ENCODE measurements around the gene GPR143.

The GPR143 gene

DNA sequence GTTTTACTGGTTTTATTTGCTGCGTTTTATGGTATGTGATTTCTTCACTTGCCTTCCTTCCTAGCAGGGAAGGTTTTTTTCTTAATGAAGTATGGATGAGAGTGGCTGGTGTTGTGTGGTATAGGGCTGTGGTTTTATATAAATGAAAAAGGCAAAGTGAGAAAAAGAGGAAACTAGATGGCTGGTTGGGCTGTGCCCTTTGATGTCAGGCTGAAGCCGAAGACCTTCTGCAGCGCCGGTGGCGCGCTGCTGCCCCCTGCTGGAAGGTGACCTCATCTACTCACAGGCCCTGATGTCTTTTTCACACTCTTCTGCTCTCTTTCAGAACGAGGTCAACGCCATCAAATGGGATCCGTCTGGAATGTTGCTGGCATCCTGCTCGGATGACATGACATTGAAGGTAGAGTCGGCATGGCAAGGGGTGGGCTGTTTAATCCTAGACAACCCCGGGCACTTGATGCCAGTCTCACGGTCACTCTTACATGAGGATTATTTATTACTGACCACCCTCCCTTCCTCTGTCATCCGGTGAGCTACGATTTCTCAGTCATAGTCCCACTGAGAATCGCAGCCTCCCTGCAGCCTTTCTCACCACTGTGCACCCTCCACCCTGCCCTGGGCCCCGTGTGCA lies 56.6 kb downstream of the GPR143 start (continued):
- TF ChIP-seq, protein P1, sequence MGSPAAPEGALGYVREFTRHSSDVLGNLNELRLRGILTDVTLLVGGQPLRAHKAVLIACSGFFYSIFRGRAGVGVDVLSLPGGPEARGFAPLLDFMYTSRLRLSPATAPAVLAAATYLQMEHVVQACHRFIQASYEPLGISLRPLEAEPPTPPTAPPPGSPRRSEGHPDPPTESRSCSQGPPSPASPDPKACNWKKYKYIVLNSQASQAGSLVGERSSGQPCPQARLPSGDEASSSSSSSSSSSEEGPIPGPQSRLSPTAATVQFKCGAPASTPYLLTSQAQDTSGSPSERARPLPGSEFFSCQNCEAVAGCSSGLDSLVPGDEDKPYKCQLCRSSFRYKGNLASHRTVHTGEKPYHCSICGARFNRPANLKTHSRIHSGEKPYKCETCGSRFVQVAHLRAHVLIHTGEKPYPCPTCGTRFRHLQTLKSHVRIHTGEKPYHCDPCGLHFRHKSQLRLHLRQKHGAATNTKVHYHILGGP (tag by site-specific recombination; IDR thresholded peaks at IDR 0.05) = no peak

DNA sequence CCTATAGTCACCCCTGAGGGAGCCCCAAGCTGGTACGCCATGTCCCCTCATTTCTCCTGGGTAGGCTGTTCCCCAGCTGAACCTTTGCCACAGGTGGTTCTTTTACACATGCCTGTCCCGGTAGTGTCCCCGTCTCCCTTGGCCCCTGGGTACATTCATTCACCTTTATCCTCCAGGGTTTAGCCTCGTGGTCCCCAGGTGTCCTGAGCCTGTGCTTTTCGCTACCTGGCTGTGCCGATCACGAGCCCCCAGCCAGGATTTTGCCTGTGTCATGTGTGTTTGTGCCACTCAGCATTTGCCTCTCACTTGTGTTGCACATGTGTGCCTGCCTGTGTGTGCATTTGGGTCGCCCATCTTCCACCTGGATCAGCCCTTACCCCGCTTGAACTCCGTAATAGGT lies 57.6 kb downstream of the GPR143 start:
- Histone ChIP-seq H3K4me3 (ENCODE audit: low read depth, low read length) (no peak overlapping the region), H3K27ac (ENCODE audit: extremely low read depth, low read depth, low read length) (no peak overlapping the region), H3K36me3 (ENCODE audit: control insufficient read depth in 2 of 2, insufficient read depth in 1 of 2, low read length in 2 of 2) (peaks cover 0 to 47% of the 10 kb centered on the region in 2 experiments; a peak in 2 of 3 replicates), H3K9me3 (ENCODE audit: control insufficient read depth, insufficient read depth, low read depth, low read length) (no peaks in the 10 kb centered on the region), H3K4me1 (ENCODE audit: control insufficient read depth, insufficient read depth, low read length) (no peaks in the 10 kb centered on the region)
- TF ChIP-seq ZNF16 (tag by site-specific recombination; IDR thresholded peaks at IDR 0.05; ENCODE audit: low read depth) = no peak
- TF ChIP-seq ZNF202 (tag by site-specific recombination; IDR thresholded peaks at IDR 0.05; ENCODE audit: borderline replicate concordance) = no peak
- TF ChIP-seq ZNF211 (tag by site-specific recombination; IDR thresholded peaks at IDR 0.05; ENCODE audit: low read depth) = no peak
- no peak for TF ChIP-seq ZNF561 (tag by site-specific recombination; IDR thresholded peaks at IDR 0.05; ENCODE audit: borderline replicate concordance)
- no peak for TF ChIP-seq HOXC10 (CRISPR knock-in tag; IDR thresholded peaks at IDR 0.05)
- no peak for TF ChIP-seq ZNF664 (tag by site-specific recombination; IDR thresholded peaks at IDR 0.05)
- TF ChIP-seq, protein P2, sequence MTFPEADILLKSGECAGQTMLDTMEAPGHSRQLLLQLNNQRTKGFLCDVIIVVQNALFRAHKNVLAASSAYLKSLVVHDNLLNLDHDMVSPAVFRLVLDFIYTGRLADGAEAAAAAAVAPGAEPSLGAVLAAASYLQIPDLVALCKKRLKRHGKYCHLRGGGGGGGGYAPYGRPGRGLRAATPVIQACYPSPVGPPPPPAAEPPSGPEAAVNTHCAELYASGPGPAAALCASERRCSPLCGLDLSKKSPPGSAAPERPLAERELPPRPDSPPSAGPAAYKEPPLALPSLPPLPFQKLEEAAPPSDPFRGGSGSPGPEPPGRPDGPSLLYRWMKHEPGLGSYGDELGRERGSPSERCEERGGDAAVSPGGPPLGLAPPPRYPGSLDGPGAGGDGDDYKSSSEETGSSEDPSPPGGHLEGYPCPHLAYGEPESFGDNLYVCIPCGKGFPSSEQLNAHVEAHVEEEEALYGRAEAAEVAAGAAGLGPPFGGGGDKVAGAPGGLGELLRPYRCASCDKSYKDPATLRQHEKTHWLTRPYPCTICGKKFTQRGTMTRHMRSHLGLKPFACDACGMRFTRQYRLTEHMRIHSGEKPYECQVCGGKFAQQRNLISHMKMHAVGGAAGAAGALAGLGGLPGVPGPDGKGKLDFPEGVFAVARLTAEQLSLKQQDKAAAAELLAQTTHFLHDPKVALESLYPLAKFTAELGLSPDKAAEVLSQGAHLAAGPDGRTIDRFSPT (tag by site-specific recombination; IDR thresholded peaks at IDR 0.05) = no peak
- TF ChIP-seq ZNF391 (tag by site-specific recombination; IDR thresholded peaks at IDR 0.05; ENCODE audit: borderline replicate concordance, low read depth) = no peak
- no peak for TF ChIP-seq ZNF292 (tag by site-specific recombination; IDR thresholded peaks at IDR 0.05; ENCODE audit: borderline replicate concordance, low read depth)
- TF ChIP-seq ZNF302 (tag by site-specific recombination; IDR thresholded peaks at IDR 0.05; ENCODE audit: low read depth) = no peak
- no peak for TF ChIP-seq ZNF121 (tag by site-specific recombination; IDR thresholded peaks at IDR 0.05)
- TF ChIP-seq, protein P3, sequence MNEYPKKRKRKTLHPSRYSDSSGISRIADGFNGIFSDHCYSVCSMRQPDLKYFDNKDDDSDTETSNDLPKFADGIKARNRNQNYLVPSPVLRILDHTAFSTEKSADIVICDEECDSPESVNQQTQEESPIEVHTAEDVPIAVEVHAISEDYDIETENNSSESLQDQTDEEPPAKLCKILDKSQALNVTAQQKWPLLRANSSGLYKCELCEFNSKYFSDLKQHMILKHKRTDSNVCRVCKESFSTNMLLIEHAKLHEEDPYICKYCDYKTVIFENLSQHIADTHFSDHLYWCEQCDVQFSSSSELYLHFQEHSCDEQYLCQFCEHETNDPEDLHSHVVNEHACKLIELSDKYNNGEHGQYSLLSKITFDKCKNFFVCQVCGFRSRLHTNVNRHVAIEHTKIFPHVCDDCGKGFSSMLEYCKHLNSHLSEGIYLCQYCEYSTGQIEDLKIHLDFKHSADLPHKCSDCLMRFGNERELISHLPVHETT (tag by site-specific recombination; IDR thresholded peaks at IDR 0.05) = no peak
- TF ChIP-seq ZBTB21 (tag by site-specific recombination; IDR thresholded peaks at IDR 0.05) = no peak
- no peak for TF ChIP-seq ZNF23 (tag by site-specific recombination; IDR thresholded peaks at IDR 0.05; ENCODE audit: borderline replicate concordance)
- TF ChIP-seq ZNF366 (tag by site-specific recombination; conservative IDR thresholded peaks at IDR 0.05) = no peak
- TF ChIP-seq ZNF433 (tag by site-specific recombination; IDR thresholded peaks at IDR 0.05; ENCODE audit: low read depth) = no peak
- no peak for TF ChIP-seq ZNF514 (tag by site-specific recombination; IDR thresholded peaks at IDR 0.05)
- no peak for TF ChIP-seq ZNF10 (tag by site-specific recombination; IDR thresholded peaks at IDR 0.05)
- TF ChIP-seq, protein P4, sequence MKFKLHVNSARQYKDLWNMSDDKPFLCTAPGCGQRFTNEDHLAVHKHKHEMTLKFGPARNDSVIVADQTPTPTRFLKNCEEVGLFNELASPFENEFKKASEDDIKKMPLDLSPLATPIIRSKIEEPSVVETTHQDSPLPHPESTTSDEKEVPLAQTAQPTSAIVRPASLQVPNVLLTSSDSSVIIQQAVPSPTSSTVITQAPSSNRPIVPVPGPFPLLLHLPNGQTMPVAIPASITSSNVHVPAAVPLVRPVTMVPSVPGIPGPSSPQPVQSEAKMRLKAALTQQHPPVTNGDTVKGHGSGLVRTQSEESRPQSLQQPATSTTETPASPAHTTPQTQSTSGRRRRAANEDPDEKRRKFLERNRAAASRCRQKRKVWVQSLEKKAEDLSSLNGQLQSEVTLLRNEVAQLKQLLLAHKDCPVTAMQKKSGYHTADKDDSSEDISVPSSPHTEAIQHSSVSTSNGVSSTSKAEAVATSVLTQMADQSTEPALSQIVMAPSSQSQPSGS (tag by site-specific recombination; IDR thresholded peaks at IDR 0.05; ENCODE audit: low read depth) = no peak
- CTCF ChIA-PET = interaction anchor here (0.7 kb wide), 1 partner anchor 350 kb away, joined by 4 read pairs; no protein-coding TSS in a partner anchor
- POLR2A ChIA-PET = no interaction called here

All from HEK293 (cell line).